Trophoblast cell (in vitro differentiated cells and primary cell): ENCODE results near the gene ALG14.
"Not testable (repeated sequence)": the region's sequence is repeated elsewhere in the genome, so short reads cannot be mapped to it uniquely, and the experiment has no call there.

ENCODE experiments used
- DNase-seq, 2 donors: peaks; one replicate each; pipeline ENCODE4 v3.0.0-alpha.2; 2016
- H2AFZ ChIP-seq: 2 replicates; pipeline ENCODE4 v1.6.1; 2013; ENCODE audit warnings: low read length, moderate library complexity, mild to moderate bottlenecking; ENCODE audit not compliant: insufficient read depth, poor library complexity
- H2AK5ac ChIP-seq: 2 replicates; pipeline ENCODE4 v1.6.1; 2013; ENCODE audit warnings: mild to moderate bottlenecking, low read length
- H2BK120ac ChIP-seq: 2 replicates; pipeline ENCODE4 v1.6.1; 2013; ENCODE audit warnings: low read length, mild to moderate bottlenecking, moderate library complexity; ENCODE audit not compliant: insufficient read depth, poor library complexity
- H2BK12ac ChIP-seq: 2 replicates; pipeline ENCODE4 v1.6.1; 2013; ENCODE audit warnings: mild to moderate bottlenecking, low read length, moderate library complexity
- H2BK5ac ChIP-seq: 2 replicates; pipeline ENCODE4 v1.6.1; 2013; ENCODE audit warnings: low read length, low read depth, moderate library complexity, mild to moderate bottlenecking; ENCODE audit not compliant: poor library complexity
- H3K14ac ChIP-seq: 2 replicates; pipeline ENCODE4 v1.6.1; 2013; ENCODE audit warnings: mild to moderate bottlenecking, low read length
- H3K18ac ChIP-seq: 2 replicates; pipeline ENCODE4 v1.6.1; 2013; ENCODE audit warnings: mild to moderate bottlenecking, low read length
- H3K23ac ChIP-seq: 2 replicates; pipeline ENCODE4 v1.6.1; 2013; ENCODE audit warnings: low read length
- H3K27ac ChIP-seq: 2 replicates; pipeline ENCODE4 v1.5.1; 2013; ENCODE audit warnings: low read depth, mild to moderate bottlenecking, inconsistent platforms, low read length, moderate library complexity
- H3K27me3 ChIP-seq: 2 replicates; pipeline ENCODE4 v1.6.1; 2013; ENCODE audit warnings: inconsistent platforms, mild to moderate bottlenecking, low read length, moderate library complexity; ENCODE audit not compliant: insufficient read depth
- H3K36me3 ChIP-seq, 2 experiments: 1 replicate in 1 of 2; 2 replicates in 1 of 2; pipeline ENCODE4 v1.6.1; 2013; ENCODE audit warnings: low read length in 2 of 2, mild to moderate bottlenecking in 2 of 2, moderate library complexity in 1 of 2; ENCODE audit not compliant: insufficient read depth in 2 of 2, control insufficient read depth in 1 of 2
- H3K4ac ChIP-seq: 2 replicates; pipeline ENCODE4 v1.6.1; 2013; ENCODE audit warnings: low read depth, mild to moderate bottlenecking, low read length, moderate library complexity
- H3K4me1 ChIP-seq, 2 experiments: 1 replicate in 1 of 2; 2 replicates in 1 of 2; pipeline ENCODE4 v1.6.1; 2013; ENCODE audit warnings: low read length in 2 of 2, mild to moderate bottlenecking in 2 of 2, moderate library complexity in 1 of 2; ENCODE audit not compliant: insufficient read depth in 2 of 2, control insufficient read depth in 1 of 2
- H3K4me2 ChIP-seq: 2 replicates; pipeline ENCODE4 v1.6.1; 2013; ENCODE audit warnings: inconsistent platforms, mild to moderate bottlenecking, low read length, moderate library complexity
- H3K4me3 ChIP-seq: 2 replicates; pipeline ENCODE4 v1.5.1; 2013; ENCODE audit warnings: mild to moderate bottlenecking, low read depth, low read length, inconsistent platforms
- H3K79me1 ChIP-seq: one replicate; pipeline ENCODE4 v1.6.1; 2013; ENCODE audit warnings: low read length
- H3K79me2 ChIP-seq: 2 replicates; pipeline ENCODE4 v1.6.1; 2013; ENCODE audit warnings: low read length, mild to moderate bottlenecking; ENCODE audit not compliant: control insufficient read depth, insufficient read depth, poor library complexity
- H3K9ac ChIP-seq: 2 replicates; pipeline ENCODE4 v1.6.1; 2013; ENCODE audit warnings: mild to moderate bottlenecking, low read length
- H3K9me3 ChIP-seq: 2 replicates; pipeline ENCODE4 v1.6.1; 2013; ENCODE audit warnings: low read depth, mild to moderate bottlenecking, control low read depth, inconsistent platforms, low read length; ENCODE audit not compliant: insufficient read depth
- H4K12ac ChIP-seq: 2 replicates; pipeline ENCODE4 v1.6.1; 2013; ENCODE audit warnings: low read depth, mild to moderate bottlenecking, low read length, moderate library complexity
- H4K8ac ChIP-seq: 2 replicates; pipeline ENCODE4 v1.6.1; 2013; ENCODE audit warnings: low read depth, mild to moderate bottlenecking, low read length, moderate library complexity
- H4K91ac ChIP-seq: one replicate; pipeline ENCODE4 v1.6.1; 2013; ENCODE audit warnings: low read depth, mild to moderate bottlenecking, low read length, moderate library complexity
- WGBS: extraction: QIAGEN DNeasy Blood & Tissue Kit; methylation state at CpG from one replicate; pipeline ENCODE4 v1.1.7; 2013; ENCODE audit warnings: missing lambda C conversion rate; ENCODE audit not compliant: insufficient read length, insufficient coverage; ENCODE audit errors: extremely low coverage; 5-methylcytosine and 5-hydroxymethylcytosine counted together

Gene ALG14

GRCh38 chr1:95057351-95057750 lies 15.4 kb downstream of the ALG14 start:
- H2AFZ ChIP-seq: no peak overlapping the region
- H2BK5ac ChIP-seq: no peak overlapping the region
- H2AK5ac ChIP-seq: no peak overlapping the region
- H3K4me3 ChIP-seq: no peak overlapping the region
- H3K79me2 ChIP-seq: no peaks in the 10 kb centered on the region
- no peak overlapping the region for H3K9ac ChIP-seq
- H2BK12ac ChIP-seq: no peak overlapping the region
- H3K4me2 ChIP-seq: no peak overlapping the region
- H3K27ac ChIP-seq: no peak overlapping the region
- H4K91ac ChIP-seq: no peak overlapping the region
- no peaks in the 10 kb centered on the region for H3K36me3 ChIP-seq
- H2BK120ac ChIP-seq: no peak overlapping the region
- no peaks in the 10 kb centered on the region for H3K79me1 ChIP-seq
- no peak overlapping the region for H3K23ac ChIP-seq
- no peaks in the 10 kb centered on the region for H3K4me1 ChIP-seq
- no CpG with 5 or more reads among the region's 6 CpGs for WGBS
- H3K18ac ChIP-seq: no peak overlapping the region
- no peak overlapping the region for H4K8ac ChIP-seq
- H3K4ac ChIP-seq: no peak overlapping the region
- H3K9me3 ChIP-seq: no peaks in the 10 kb centered on the region
- no peak for DNase-seq
- H4K12ac ChIP-seq: no peak overlapping the region
- H3K27me3 ChIP-seq: no peaks in the 10 kb centered on the region
- H3K14ac ChIP-seq: no peak overlapping the region

GRCh38 chr1:95049935-95050334 lies 22.8 kb downstream of the ALG14 start:
- H3K4ac ChIP-seq: no peak overlapping the region
- no peak overlapping the region for H3K4me2 ChIP-seq
- no peaks in the 10 kb centered on the region for H3K79me2 ChIP-seq
- no peaks in the 10 kb centered on the region for H3K79me1 ChIP-seq
- no CpG with 5 or more reads among the region's 5 CpGs for WGBS
- no peak overlapping the region for H4K12ac ChIP-seq
- no peak overlapping the region for H2BK12ac ChIP-seq
- H3K27me3 ChIP-seq: no peaks in the 10 kb centered on the region
- no peak overlapping the region for H3K18ac ChIP-seq
- H3K9me3 ChIP-seq: no peaks in the 10 kb centered on the region
- H3K4me3 ChIP-seq: no peak overlapping the region
- H3K27ac ChIP-seq: no peak overlapping the region
- no peak overlapping the region for H2BK5ac ChIP-seq
- H3K36me3 ChIP-seq: no peaks in the 10 kb centered on the region
- H3K4me1 ChIP-seq: no peaks in the 10 kb centered on the region
- H3K9ac ChIP-seq: no peak overlapping the region
- no peak overlapping the region for H2AK5ac ChIP-seq
- no peak overlapping the region for H3K23ac ChIP-seq
- H4K91ac ChIP-seq: no peak overlapping the region
- no peak overlapping the region for H2AFZ ChIP-seq
- no peak for DNase-seq
- H3K14ac ChIP-seq: no peak overlapping the region
- no peak overlapping the region for H2BK120ac ChIP-seq
- no peak overlapping the region for H4K8ac ChIP-seq

- no CpG with 5 or more reads among the region's 3 CpGs for WGBS
Observed at GRCh38 chr1:95048317-95048716, 24.4 kb downstream of the ALG14 start.

DNA sequence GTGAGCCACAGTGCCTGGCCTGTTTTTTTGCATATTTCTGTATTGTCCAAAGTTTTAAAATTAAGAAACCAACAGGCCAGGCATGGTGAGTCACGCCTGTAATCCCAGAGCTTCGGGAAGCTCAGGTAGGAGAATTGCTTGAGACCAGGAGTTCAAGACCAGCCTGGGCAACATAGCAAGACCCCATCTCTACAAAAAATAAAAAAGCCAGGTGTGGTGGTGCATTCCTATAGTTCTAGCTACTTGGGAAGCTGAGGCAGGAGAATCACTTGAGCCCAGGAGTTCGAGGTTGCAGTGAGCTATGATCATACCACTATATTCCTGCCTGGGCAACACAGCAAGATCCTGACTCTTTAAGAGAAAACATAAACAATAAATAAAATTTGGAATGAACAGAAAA lies 25.1 kb downstream of the ALG14 start:
- H3K23ac ChIP-seq, H3K79me1 ChIP-seq, H3K79me2 ChIP-seq, H3K4me2 ChIP-seq, H3K9ac ChIP-seq, H2BK5ac ChIP-seq, H2AK5ac ChIP-seq, H3K27ac ChIP-seq, H2BK12ac ChIP-seq, H4K12ac ChIP-seq, H3K9me3 ChIP-seq, H3K4ac ChIP-seq, H3K4me3 ChIP-seq, H3K36me3 ChIP-seq, H2AFZ ChIP-seq, H3K18ac ChIP-seq, H4K8ac ChIP-seq, H3K14ac ChIP-seq, H4K91ac ChIP-seq, H3K4me1 ChIP-seq, H2BK120ac ChIP-seq, H3K27me3 ChIP-seq: not testable (repeated sequence)
- no CpG with 5 or more reads among the region's 3 CpGs for WGBS
- DNase-seq: peak; percentile 22 to 47

More at GRCh38 chr1:95048317-95048716, 24.4 kb downstream of the ALG14 start:
- Histone ChIP-seq H2AK5ac (no peak overlapping the region), H3K27ac (no peak overlapping the region), H3K14ac (no peak overlapping the region), H2BK5ac (no peak overlapping the region), H3K4me1 (no peaks in the 10 kb centered on the region), H3K79me2 (no peaks in the 10 kb centered on the region), H3K18ac (no peak overlapping the region), H4K12ac (no peak overlapping the region), H3K27me3 (no peaks in the 10 kb centered on the region), H2BK120ac (no peak overlapping the region), H3K9ac (no peak overlapping the region), H2AFZ (no peak overlapping the region), H3K4me3 (no peak overlapping the region), H3K79me1 (no peaks in the 10 kb centered on the region), H3K4me2 (no peak overlapping the region), H2BK12ac (no peak overlapping the region), H4K8ac (no peak overlapping the region), H3K9me3 (no peaks in the 10 kb centered on the region), H3K36me3 (no peaks in the 10 kb centered on the region), H3K4ac (no peak overlapping the region), H4K91ac (no peak overlapping the region), H3K23ac (no peak overlapping the region)
- no peak for DNase-seq
